Airway epithelial cell (primary cell): ENCODE data around the gene TEAD3. TPM values are rescaled to one million over a fixed set of nuclear protein-coding genes. Genes with fewer than 3 reads are reported as not detected.

Source experiments
- total RNA-seq: library from RNA; depleted of rRNA; stranded (reverse); fragments of >200 nt; gene quantifications from 2 replicates; pipeline ENCODE4 v1.2.3, GENCODE V29; 2015

TEAD3 gene
- total RNA-seq: 13.4 and 22.1 TPM in 2 replicates

GRCh38 chr6:35496841-35497570, at the start of gene TEAD3:
Gene TEAD3, minus strand, starts transcription at chr6:35497079.

GRCh38 chr6:35512740-35513139, 15.9 kb upstream of the TEAD3 start, which contains the start of gene TULP1:
Gene TULP1, minus strand, starts transcription at chr6:35512896. Its CDS starts 38 bp downstream, at chr6:35512858.

GRCh38 chr6:35468181-35468979, 28.5 kb downstream of the TEAD3 start, which contains the start of gene RPL10A:
Gene RPL10A, plus strand, starts transcription at chr6:35468401. Its CDS starts 34 bp downstream, at chr6:35468435.

GRCh38 chr6:35452183-35453090, 44.4 kb downstream of the TEAD3 start, which contains the start of gene FANCE:
Gene FANCE, plus strand, starts transcription at chr6:35452338. Its CDS starts 208 bp downstream, at chr6:35452546.

Other genes starting within 250 kb of the TEAD3 start
- 10.4 and 10.7 TPM in 2 replicates for gene ZNF76, start 237.3 kb downstream of the TEAD3 start, total RNA-seq
- 37.3 and 40.5 TPM in 2 replicates for gene DEF6, start 199.3 kb downstream of the TEAD3 start, total RNA-seq
- gene PPARD, start 154.5 kb downstream of the TEAD3 start, total RNA-seq: 27.0 and 36.7 TPM in 2 replicates
- 20.3 and 20.8 TPM in 2 replicates for gene FANCE, start 44.7 kb downstream of the TEAD3 start, total RNA-seq
- gene RPL10A, start 28.7 kb downstream of the TEAD3 start, total RNA-seq: 1,675 and 1,937 TPM in 2 replicates
- 0.09 TPM in 1 of 2 replicates, not detected in the other for gene TULP1, start 15.8 kb upstream of the TEAD3 start, total RNA-seq
- gene FKBP5, start 191.8 kb upstream of the TEAD3 start, total RNA-seq: 64.7 and 84.9 TPM in 2 replicates
- not detected in 2 replicates for gene ARMC12, start 240.0 kb upstream of the TEAD3 start, total RNA-seq